G401.6 (cell line): Measurements from ENCODE around the gene CLEC1B.
"Not testable (repeated sequence)": the region's sequence is repeated elsewhere in the genome, so short reads cannot be mapped to it uniquely, and the experiment has no call there.

Experiments
- FAIRE-seq: peaks from 2 replicates; lab custom pipeline; 2012; peaks lifted over from hg19 to GRCh38; lab: Jason Lieb, UNC

The CLEC1B gene

DNA sequence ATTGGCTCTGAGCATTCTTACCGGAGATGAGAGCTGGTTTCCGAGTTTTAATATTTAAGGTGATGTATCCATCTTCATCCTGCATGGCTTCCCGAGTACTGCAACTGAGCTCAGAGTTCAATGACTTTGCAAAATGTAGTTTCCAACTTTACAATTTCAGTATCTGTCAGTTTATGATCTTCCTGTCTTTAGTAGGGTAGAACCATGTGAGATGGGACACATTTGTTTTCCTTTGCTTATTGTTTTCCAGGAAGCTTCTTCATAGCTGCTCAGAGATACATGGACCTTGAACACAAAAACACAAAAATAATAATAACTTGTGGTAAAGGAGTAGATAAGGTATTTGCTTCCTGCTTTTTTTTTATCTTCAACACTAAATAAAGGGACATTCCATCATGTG is at the start of gene CLEC1B:
Gene CLEC1B (minus strand): TSS at position 106 of the 400 bp plus-strand sequence. CDS start 21 bp downstream, at position 85.
- FAIRE-seq: no peak

DNA sequence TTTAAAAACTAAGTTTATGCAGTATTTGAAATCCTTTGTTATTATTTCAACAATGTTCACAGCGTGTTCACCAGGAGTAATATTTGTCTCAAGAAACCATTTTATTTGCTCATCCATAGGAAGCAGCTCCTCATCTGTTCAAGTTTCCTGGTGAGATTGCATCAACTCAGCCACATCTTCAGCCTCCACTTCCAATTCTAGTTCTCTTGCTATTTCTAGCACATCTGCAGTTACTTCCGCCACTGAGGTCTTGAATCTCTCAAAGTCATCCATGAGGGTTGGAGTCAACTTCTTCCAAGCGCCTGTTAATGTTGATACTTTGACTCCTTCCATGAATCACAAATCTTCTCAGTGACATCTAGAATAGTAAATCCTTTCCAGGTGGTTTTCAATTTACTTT is 49.6 kb upstream of the CLEC1B start:
- FAIRE-seq: no peak

DNA sequence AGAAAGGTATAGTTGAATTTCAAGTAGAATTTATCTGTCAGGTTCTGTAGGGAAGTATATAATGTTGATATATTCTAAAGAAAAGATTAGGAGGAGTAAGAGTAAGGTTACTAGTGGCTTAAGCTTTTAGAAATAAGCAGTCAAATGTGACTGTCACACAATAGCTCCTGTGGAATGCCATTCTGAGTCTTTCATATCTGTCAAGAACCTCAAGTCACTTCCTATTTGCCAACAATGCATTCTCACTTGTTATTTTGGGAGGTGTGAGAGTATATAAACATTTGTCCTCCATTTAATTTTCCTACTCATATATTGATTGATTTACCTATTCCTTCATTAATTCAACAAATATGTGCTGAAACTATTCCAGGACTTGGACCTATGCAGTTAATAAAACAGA is 43.2 kb upstream of the CLEC1B start:
- FAIRE-seq: no peak

DNA sequence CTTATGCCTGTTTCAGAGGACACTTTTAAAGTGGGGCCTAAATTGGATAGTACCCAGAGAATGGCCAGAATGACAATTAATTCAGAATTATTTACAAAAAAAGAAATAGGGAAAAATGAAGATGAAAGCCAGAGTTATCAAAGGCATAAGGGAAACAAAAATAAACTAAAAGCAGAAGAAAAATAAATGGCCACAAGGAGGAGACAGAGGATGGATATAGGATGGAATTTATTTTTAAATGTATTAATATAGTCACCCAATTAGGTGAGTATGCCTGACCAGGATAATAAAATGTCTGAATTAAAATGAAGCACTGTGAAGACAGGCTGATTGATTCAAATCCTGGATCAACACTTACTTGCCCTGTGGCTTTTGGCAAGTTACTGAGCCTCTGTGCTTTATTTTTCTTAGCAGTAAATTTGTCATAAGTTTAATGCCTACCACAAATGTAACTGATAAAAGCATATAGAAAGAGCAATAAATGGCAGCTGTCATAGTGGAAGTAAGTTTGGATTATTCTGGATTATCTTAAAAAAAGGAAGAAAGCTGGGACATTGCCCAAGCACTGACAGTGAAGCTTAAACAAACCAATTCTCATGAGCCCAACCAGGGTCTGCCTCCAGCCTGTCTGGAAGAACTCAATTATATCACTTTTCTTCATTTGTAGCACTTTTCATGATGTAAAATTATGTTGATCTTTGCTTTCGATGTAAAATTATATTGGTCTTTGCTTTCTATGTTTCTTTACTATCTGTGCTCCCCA is 35.0 kb upstream of the CLEC1B start:
- peak; percentile 13 for FAIRE-seq

DNA sequence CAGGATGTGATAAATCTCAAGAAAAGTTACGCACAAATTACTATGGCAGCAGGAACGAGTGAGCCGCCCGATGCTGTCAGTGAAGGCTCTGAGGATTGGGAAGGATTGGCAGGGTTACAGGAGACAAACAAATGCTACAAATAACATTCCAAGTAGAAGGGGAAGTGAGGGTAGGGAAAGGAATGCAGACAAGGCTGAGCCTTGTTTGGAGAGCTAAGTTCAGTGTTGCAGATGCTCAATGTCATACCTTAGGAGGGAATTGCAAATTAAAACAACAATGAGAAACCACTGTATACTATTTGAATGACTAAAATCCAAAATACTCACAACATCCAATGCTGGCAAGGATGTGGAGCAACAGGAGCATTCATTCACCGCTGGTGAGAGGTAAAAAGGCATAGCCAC is 32.9 kb upstream of the CLEC1B start:
- no peak for FAIRE-seq

DNA sequence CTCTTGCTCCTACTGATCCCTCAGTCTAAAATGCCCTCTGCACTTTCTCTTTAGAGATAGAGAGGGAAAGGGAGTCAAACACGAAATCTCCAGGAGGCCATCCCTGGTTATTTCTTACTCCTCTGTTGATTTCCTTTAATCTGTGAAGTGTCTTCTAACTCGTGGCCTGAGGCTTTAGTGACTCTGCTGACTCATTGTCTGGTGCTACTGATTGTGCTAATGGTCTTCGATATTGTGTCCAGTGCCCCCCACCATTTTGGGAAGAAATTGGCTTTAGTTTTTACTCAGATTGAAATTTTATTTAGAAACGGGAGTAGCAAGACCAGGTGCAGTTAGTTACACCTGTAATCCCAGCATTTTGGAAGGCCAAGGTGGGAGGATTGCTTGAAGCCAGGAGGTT is 32.4 kb upstream of the CLEC1B start:
- no peak for FAIRE-seq

DNA sequence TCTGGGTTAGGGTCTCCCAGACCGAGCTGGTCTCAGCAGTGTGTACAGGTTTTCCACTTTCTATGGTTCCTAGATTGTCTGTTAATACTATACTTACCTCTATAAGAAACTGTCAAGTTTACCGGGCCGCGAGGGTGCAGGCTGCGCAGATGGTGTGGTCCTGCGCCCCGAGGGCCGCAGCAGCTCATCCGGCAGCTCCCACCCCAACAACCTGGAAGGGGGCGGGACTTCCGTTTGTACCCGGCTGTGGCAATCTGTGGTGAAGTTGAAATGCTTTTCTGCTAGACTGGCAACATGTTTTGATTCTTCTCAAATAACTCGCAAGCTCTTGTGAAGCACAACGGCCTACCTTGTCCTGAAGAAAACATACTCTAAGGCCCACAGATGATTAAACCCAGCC is 31.5 kb upstream of the CLEC1B start, which contains the start of gene CLEC9A:
Gene CLEC9A (plus strand): TSS at position 237 of the 400 bp plus-strand sequence. CDS start 22,006 bp downstream, outside the sequence.
- no peak for FAIRE-seq

DNA sequence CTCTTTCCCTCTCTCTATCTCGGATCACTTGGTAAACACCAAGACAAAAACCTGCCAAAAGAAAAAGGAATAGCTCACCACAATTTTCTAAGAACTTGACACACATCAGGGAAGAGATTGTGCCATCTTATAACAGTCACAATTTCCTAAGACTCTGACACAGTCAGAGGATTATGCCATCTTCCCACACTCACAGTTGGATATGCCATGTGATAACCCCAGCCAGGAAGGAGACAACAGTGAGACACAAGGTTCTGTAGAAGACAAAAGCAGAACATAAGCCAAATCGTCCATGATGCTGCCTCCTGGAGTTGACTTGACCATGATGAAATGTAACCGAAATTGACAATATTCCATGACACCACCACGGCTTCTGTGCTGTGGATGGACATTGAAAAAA is 28.8 kb upstream of the CLEC1B start:
- FAIRE-seq: no peak

DNA sequence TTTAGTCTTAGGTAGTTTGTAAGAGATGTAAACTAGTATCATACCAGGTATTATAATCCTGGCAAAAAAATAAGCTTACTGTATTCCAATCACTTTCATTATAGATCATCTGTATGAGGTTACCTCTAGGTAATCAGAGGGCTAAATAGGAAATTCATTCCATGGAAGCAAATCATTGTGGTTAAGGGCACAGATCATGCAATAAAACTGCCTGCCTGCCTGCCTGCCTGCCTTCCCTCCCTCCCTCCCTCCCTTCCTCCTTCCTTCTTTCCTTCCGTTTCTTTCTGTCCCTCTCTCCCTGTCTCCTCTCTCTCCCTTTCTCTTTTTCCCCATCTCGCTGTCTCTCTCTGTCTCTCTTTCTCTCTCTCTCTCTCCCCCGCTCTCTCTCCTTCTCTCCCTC is 28.4 kb upstream of the CLEC1B start:
- no peak for FAIRE-seq

DNA sequence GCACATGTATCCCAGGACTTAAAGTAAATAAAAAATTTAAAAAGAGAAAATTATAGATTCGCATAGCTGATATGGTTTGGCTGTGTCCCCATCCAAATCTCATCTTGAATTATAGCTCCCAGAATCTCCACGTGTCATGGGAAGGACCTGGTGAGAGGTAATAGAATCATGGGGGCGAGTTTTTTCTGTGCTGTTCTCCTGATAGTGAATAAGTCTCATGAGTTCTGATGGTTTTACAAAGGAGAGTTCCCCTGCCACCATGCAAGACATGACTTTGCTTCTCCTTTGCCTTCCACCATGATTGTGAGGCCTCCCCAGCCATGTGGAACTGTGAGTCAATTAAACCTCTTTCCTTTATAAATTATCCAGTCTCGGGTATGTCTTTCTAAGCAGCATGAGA is 27.7 kb upstream of the CLEC1B start:
- not testable (repeated sequence) for FAIRE-seq

DNA sequence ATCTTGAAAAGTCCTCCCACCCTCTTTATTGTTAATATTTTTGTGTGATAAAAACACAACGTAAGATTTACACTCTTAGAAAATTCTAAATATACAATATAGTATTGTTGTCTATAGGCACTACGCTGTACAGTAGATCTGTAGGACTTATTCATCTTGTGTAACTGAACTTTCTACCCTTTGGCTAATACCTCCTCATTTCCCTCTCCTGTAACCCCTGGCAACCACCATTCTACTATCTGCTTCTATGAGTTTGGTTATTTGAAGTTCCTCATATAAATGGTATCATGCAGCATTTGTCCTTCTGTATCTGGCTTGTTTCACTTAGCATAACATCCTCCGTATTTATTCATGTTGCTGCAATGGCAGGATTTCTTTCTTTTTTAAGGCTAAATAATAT is 26.3 kb upstream of the CLEC1B start:
- FAIRE-seq: no peak

DNA sequence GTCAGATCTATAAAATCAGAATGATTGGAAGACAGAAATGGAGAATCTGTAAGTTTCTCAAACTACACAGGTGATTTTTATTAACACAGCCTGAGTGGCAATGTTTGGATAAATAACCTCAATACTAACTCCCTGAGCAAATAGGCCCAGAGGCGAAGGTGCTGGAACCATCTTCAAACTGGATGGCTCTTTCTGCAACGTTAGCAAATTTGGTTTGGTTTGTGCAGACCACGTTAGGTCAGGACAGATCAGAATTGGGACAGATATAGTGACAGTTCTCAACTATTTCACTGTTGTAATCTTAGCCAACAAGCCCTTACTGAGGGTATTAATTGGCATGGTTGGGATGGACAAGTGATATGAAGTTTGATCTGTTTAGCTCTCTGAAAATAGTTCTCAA is 22.4 kb upstream of the CLEC1B start:
- no peak for FAIRE-seq

DNA sequence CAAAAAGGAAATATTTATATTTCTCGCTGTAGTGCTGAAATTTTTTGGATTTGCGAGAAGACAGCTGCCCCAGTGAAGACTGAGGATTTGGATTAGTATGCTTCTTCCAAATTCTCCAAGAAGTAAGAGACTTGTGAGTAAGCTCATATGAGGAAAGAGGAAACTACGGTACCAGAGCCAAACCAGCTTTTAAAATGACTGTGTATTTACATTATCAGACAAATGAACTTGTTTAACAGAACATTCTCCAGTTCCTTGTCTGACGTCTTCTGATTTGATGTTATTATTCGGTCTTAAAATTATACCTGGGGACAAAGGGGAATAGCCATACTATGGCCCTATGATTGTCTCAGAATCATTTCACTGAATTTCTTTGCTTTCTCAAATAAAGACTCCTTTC is 19.5 kb upstream of the CLEC1B start:
- no peak for FAIRE-seq

DNA sequence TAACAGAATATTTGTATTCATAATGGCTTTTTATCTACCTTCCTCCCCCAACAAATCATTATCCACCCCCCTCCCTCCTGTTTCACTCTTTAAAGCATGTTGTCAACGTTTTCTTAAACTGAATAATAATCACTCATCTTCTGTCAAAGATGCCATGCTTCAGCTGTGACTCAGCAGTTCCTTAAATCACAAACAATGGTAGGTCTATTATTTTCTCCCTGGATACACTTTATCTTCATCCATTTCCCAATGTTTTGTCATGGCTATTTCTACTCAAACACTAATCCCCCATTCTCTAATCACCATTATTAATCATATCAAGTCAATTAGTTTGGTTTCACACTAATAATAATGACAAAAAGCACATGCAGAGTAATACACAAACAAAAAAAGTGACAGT is 18.0 kb upstream of the CLEC1B start:
- FAIRE-seq: no peak

DNA sequence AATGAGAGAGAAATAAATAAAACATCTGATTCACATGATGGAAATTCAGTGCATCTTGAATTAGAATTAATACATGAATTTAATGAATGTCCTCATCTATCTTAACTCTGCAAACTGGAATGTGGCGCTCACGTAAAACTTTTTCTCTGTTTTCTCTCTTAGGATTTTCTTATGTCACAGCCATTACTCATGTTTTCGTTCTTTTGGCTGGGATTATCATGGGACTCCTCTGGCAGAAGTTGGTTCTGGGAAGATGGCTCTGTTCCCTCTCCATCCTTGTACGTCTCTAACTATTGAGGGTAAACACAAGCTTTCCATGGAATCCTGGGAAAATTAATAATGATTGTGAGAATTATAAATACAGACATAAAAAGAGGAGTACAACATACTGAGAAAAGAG is 16.5 kb upstream of the CLEC1B start:
- no peak for FAIRE-seq

DNA sequence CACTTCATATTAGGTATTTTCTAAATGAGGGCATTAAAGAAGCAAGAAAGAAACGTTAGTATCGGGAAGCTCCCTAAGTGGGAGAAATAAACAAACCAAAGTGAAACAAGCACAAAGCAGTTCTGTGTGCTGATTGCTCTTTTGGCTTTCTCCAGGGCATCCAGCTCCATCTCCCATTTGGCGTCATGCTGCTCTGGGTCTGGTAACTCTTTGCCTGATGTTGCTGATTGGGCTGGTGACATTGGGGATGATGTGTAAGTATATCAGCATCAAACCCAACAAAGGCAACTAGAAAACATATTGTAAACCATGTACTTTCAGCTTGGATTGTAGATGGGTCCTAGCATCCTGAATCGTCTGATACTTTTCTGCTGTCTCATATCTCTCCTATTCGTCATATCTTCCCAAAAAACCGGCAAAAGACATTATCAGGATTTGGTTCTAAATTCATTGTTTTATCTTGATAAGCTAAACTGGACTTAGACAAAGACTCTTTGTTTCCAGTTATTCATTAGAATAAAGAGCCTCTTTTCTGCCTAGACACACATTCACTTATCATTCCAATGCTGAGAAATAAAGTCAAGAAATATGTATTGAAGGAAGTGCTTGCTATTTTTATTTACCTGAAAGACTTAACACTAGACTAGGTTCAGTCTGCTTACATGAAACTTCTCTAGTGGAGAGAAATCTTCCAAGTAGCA is 13.9 kb upstream of the CLEC1B start:
- FAIRE-seq: no peak

DNA sequence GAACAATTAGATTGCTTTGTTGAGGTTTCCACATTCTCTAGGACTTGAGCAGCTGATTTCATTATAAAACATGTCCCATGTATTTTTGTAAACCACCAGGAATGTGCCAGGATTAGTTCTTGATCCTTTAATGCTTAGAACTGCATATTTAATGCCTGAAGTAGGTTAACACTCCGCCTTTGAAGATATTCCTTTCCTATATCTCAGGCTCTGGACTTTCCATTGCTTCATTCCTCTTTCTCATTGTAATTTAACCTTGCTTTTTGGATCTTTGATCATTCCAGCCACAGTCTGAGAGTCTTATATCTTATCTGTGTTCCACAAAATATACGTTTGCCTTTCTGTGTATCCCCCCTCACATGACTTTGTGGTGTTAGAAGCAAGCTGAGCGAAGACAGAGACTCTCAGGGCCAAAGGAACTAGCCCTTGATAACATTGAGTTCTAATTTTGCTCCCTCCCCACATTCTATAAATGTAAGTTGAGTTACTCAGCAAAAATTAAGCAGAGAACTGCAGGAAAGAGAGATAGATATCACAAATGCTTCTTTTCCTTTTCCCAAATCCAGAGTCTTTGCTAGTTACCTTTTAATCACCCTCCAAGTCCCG is 2.4 kb upstream of the CLEC1B start:
- no peak for FAIRE-seq

DNA sequence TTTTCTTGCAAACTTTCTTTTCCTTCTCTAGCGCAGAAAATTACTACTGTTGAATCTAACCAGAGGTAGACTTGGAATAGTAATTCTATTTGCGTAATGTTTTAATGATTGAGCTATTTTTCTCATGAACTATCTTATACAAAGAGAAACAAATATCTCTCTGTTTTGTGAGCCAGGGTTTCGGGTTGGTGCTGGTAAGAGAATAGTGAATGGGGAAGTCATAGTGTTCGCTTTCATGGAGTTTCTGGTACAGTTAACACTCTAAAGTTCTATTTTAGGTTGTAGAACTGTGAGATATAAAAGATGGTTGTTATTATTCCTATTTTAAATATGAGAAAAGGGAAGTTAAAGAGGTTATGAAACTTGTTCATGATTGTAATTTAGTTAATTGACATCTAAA is 6.6 kb downstream of the CLEC1B start:
- FAIRE-seq: no peak

DNA sequence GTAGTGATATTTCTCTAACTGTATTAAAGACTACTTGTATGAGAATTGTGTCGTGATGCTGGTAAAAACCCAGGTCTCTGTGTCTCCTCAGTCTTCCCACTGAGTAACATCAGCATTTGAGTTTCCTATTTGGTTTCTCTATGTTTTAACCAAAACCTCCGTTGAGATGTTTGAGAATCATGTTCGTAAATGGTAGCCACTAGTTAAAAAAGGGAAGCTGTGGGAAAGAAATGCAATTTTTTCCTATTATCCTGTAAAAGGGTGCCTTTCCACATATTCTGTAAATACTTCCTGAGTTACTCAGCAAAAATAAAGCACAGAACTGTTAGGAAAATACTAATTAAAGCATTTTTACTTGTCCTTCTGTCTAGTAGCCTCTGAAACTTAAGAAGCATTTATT is 7.0 kb downstream of the CLEC1B start:
- no peak for FAIRE-seq

DNA sequence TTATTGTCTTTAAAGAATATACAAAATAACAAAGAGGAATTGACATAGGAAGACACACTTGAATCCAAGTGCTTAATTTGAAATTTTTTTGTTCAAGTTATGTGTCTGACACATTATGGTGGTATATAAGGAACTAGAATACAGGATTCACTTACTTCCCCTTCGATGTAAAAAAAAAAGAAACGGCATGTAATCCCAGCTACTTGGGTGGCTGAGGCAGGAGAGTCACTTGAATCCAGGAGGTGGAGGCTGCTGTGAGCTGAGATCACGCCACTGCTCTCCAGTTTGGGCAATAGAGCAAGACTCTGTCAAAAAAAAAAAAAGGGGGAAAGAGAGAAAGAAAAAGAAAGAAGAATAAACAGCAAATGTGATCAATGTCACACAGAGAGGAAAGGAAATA is 18.8 kb downstream of the CLEC1B start:
- no peak for FAIRE-seq

DNA sequence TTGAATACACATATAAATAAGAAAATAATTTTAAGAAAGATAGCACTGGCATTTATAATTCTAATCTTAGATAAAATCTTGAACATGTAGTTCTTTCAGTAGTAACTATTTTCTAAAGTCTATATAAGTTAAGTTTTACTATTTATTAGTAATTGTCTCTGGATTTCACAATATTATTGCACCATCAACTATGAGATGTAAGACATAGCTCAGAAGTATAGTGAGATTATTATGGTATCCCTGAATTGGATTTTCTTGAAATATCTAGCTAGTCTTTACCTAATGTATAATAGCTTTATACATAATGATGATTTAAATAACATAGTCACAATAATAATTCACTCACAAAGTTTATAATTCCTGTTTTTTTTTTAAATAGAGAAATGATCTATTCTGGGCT is 21.0 kb downstream of the CLEC1B start:
- FAIRE-seq: no peak

DNA sequence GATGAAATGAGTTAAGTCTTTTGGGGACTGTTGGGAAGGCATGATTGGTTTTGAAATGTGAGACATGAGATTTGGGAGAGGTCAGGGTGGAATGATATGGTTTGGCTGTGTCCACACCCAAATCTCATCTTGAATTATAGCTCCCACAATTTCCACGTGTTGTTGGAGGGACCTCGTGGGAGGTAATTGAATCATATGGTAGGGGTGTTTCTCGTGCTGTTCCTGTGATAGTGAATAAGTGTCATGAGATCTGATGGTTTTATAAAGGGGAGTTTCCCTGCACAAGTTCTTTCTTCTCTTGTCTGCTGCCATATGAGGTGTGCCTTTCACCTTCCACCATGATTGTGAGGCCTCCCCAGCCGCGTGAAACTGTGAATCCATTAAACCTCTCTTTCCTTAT is 22.3 kb downstream of the CLEC1B start:
- not testable (repeated sequence) for FAIRE-seq

DNA sequence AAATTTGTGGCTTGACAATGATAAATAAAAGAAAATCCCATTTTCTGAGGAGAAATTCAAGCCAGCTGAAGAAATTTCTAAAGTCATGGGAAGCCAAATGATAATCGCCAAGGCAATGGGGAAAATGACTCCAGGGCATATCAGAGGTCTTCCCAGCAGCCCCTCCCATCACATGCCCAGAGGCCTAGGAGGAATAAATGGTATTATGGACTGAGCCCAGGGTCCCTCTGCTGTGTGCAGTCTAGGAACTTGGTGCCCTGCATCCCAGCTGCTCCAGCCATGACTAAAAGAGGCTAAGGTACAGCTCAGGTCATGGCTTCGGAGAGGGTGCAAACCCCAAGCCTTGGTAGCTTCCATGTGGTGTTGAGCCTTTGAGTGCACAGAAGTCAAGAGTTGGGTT is 23.3 kb downstream of the CLEC1B start:
- FAIRE-seq: no peak
